HL-60/S4 (cell line): ENCODE results near the gene HOXD8.

ENCODE experiments used
- in situ Hi-C: fragments of 300-500 bp; cut with MboI; formaldehyde crosslinking; loops from 2 replicates; pipeline ENCODE4 v1.14.3; 2022; ENCODE audit warnings: low sequenced_read_pairs

The HOXD8 gene

GRCh38 chr2:176154576-176155252 is 25.2 kb downstream of the HOXD8 start:
- in situ Hi-C loops, result no loop called here

- in situ Hi-C loops, result no loop called here
Measured at GRCh38 chr2:176155356-176156044, 26.0 kb downstream of the HOXD8 start.

- in situ Hi-C loops, result no loop called here
Measured at GRCh38 chr2:176156301-176156806, 26.8 kb downstream of the HOXD8 start.

- in situ Hi-C loops, result no loop called here
Measured at GRCh38 chr2:176156807-176157498, 27.4 kb downstream of the HOXD8 start, which contains the start of gene HOXD3. TSS of gene HOXD3 (plus strand) at chr2:176157307. CDS start at chr2:176169115, 11,808 bp downstream.

GRCh38 chr2:176157499-176158185 is 28.1 kb downstream of the HOXD8 start:
- in situ Hi-C loops, result no loop called here

- in situ Hi-C loops, result no loop called here
Measured at GRCh38 chr2:176158186-176158591, 28.7 kb downstream of the HOXD8 start.

- in situ Hi-C loops, result no loop called here
Measured at GRCh38 chr2:176158855-176159662, 29.6 kb downstream of the HOXD8 start.

GRCh38 chr2:176159663-176160250 is 30.3 kb downstream of the HOXD8 start:
- in situ Hi-C loops, result no loop called here

- in situ Hi-C loops, result no loop called here
Measured at GRCh38 chr2:176160251-176160985, 30.9 kb downstream of the HOXD8 start.

GRCh38 chr2:176160986-176161824 is 31.7 kb downstream of the HOXD8 start:
- in situ Hi-C loops, result no loop called here

GRCh38 chr2:176161825-176162626 is 32.5 kb downstream of the HOXD8 start:
- in situ Hi-C loops, result no loop called here

- in situ Hi-C loops, result no loop called here
Measured at GRCh38 chr2:176162911-176163671, 33.6 kb downstream of the HOXD8 start.

- in situ Hi-C loops, result no loop called here
Measured at GRCh38 chr2:176163672-176164056, 34.2 kb downstream of the HOXD8 start.

- in situ Hi-C loops, result no loop called here
Measured at GRCh38 chr2:176164201-176164600, 34.7 kb downstream of the HOXD8 start.

- in situ Hi-C loops, result no loop called here
Measured at GRCh38 chr2:176164611-176165369, 35.3 kb downstream of the HOXD8 start.
